Forelimb muscle (tissue), 1 donor: ENCODE measurements around the gene COL9A3. TPM values are rescaled to one million over a fixed set of nuclear protein-coding genes. Genes with fewer than 3 reads are reported as not detected.

Source experiments
- DNase-seq: peaks from one replicate; pipeline ENCODE4 v3.0.0-alpha.2; 2013; ENCODE audit warnings: low read depth
- polyA plus RNA-seq: library from polyadenylated mRNA; unstranded; fragments of 120-200 nt; gene quantifications from one replicate; pipeline ENCODE4 v1.2.1, GENCODE V29; 2013; ENCODE audit not compliant: insufficient read length

The COL9A3 gene
- polyA plus RNA-seq, 1 donor = 6.1 TPM

GRCh38 chr20:62855120-62855519, 38.3 kb downstream of the COL9A3 start:
- DNase-seq = no peak

DNA sequence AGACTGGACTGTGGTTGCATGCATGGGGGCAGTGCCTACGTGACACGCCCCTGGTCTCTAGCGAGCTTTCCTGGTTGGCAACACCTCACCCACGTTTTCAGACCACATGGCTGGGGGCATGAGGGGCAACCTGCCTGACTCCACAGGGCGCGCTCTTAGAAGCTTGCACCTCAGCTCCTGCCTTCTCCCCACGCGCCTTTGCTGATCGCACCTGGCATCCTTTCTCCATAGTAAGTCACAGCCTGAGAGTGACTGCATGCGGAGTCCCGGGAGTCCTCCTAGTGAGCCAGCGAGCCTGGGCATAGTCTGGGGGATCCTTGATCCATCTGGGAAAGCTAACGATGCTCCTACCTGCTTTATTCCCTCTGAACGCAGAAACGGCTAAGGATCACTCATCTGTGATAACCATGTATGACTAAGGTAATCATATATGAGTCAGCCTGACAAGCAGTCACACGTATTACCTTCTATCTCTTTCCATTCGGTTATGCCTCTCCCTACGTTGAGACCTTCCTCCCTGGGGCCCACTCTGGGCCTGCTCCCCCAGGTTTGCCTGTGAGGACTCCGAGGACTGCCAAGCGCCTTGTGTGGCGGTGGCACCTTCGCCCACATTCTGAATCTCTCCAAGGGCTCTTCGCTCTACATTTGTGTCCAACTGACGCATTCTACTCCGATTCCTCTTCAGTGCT, 40.2 kb downstream of the COL9A3 start:
- DNase-seq = no peak

DNA sequence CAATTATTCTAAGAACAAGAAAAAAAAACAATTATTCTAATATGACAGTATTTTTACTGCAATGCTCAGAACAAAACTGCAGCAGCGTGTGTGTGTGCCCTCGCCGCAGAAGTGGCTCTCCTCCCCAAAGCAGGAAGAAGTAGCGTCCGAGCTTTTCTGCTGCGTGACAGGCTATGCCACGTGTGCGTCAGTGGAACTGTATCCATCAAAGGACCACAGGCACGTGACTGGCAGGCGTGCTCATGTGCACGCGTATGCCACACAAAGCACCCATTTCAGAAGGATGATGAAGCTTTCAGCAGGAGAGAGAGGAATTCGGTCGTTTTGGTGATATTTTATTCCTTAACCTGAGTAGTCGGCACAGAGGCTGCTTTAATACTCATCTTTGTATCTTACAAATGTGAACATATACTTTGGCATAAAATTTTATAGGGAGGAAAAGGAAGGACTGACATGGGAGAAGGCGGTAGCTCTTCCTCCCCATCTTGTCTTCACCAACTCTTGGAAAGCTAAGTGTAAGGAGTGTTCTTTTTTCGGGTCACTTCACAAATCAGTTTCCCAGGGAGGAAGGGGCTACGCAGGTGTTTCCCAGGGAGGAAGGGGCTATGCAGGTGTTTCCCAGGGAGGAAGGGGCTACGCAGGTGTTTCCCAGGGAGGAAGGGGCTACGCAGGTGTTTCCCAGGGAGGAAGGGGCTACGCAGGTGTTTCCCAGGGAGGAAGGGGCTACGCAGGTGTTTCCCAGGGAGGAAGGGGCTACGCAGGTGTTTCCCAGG, 41.4 kb downstream of the COL9A3 start:
- no peak for DNase-seq

GRCh38 chr20:62859721-62860120, 42.9 kb downstream of the COL9A3 start:
- no peak for DNase-seq

DNA sequence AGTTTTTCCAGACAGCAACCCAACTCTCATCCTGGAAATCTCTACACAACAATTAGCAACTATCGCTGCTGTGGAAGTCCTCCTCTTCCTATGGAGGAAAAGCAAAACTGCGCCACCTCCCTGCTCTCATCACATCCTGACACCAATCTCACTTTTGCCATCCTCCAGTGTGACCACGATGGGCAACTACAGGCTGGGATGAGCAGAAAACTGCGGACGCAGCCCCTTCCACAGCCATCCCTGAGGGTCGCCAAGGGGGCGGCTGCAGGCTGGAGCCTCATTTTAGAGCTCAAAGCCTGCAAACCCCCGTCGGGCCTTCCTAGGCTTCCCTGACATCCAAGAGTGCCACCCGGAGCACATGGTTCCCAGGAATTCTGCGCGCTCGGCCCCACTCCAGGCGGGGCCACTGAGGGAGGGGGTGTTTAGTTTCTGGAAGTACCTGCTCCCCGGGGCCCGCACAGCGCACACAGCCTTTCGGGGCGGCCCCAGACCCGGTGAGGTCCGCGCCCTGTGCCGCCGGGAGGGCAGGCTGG, 43.6 kb downstream of the COL9A3 start:
- no peak for DNase-seq

DNA sequence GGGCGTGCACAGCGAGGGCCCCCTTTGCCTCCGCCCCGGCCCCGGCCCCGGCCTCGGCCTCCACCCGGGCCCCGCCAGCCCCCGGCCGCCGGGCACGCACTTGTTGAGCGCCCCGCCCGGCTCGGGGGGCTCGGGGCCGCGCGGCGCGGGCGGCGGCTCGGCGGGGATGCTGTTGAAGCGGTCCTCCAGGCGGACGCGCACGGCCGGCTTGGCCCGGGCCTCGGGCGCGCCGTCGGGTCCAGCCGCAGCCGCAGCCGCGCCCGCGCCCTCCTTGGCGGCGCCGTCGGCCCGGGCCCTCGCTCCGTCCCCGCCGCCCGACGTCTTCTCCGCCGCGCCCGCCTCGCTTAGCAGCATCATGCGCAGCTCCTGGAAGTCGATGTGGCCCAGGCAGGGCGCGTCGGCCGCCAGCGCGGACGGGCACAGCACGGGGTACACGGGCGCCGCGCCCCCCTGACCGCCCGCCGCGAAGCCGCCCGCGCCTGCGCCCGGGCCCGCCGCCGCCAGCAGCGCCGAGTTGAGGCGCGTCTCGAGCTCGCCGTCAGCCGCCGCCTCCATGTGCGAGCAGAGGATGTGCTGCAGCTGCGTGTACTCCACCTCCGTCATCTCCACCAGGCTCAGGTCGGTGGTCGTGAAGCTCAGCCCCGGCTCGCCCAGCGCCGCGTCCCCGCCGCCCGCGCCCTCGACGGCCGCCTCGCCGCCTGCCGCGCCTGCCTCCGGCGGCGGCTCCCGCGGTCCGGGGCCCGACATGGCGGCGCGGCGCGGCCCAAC, 44.3 kb downstream of the COL9A3 start:
- no peak for DNase-seq

DNA sequence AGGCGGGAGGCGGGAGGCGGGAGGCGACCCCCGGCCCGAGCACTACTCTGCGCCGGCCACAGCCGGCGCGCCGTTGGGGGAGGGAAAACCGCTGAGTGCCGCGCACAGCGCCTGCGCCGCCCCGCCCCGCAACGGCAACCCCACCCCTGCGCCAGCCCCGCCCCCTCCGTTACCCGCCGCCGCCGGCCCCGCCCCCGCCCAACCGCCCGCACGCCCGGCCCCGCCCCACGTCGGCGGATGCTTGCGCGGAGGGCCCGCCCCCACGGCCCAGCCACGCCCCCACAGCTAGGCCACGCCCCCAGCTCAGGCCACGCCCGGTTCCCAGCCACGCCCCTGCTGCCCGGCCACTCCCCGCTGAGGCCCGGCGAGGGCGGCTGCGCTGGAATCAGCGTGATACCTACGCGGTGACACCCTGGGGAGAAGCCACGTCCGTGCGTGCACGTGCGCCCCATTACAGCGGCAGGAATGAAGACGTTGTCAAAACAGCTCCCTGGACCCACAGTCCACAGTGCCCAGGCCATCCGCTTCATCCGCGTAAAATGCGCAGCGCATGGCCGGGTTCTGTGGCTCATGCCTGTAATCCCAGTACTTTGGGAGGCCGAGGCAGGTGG, 45.0 kb downstream of the COL9A3 start, which contains the start of gene TCFL5:
TSS of gene TCFL5 (minus strand) at position 97 of the 611 bp plus-strand sequence. CDS start 152 bp downstream, outside the sequence.
- no peak for DNase-seq

DNA sequence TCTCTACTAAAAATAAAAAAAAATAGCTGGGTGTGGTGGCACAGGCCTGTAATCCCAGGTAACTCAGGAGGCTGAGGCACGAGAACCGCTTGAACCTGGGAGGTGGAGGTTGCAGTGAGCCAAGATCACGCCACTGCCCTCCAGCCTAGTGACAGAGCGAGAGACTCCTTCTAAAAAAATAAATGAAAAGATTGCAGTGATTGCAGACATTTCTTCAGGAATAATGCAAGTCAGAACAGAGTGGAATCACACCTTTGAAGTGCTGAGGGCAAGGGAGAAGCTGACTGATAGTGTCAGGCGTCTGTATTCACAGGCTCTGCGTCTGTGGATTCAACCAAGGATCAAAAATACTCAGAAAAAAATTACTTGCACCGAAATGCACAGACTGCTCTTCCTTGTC, 47.4 kb downstream of the COL9A3 start:
- DNase-seq = no peak

DNA sequence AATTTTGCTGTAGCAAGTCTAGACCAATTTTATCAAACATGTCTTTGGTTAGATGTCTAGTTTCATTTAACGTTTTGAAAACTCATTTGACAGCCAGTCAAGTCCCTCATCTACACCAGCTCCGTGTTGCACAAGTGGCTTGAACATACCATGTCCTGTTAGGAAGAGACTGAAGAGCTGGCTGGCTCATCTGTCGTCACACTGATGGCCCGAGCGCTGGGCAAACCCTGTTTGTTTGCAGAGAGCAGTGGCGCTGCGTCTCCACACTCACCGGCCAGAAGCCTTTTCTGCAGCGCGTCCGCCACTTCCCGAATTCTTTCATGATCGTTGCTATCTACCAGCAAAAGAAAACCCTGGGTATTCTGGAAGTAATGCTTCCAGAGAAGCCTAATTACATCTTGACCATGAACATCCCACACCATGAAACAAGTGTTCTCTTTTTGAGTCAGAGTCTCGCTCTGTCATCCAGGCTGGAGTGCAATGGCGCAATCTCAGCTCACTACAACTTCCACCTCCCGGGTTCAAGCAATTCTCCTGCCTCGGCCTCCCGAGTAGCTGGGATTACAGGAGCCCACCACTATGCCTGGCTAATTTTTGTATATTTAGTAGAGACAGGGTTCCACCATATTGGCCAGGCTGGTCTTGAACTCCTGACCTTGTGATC, 55.5 kb downstream of the COL9A3 start:
- DNase-seq = no peak

GRCh38 chr20:62872862-62873261, 56.0 kb downstream of the COL9A3 start:
- no peak for DNase-seq

GRCh38 chr20:62873280-62873679, 56.4 kb downstream of the COL9A3 start:
- no peak for DNase-seq

GRCh38 chr20:62873681-62874031, 56.8 kb downstream of the COL9A3 start:
- DNase-seq = peak; percentile 25

GRCh38 chr20:62874964-62875344, 58.1 kb downstream of the COL9A3 start:
- DNase-seq = no peak

- peak; percentile 67 for DNase-seq
Observed at GRCh38 chr20:62875419-62876361, 58.8 kb downstream of the COL9A3 start.

DNA sequence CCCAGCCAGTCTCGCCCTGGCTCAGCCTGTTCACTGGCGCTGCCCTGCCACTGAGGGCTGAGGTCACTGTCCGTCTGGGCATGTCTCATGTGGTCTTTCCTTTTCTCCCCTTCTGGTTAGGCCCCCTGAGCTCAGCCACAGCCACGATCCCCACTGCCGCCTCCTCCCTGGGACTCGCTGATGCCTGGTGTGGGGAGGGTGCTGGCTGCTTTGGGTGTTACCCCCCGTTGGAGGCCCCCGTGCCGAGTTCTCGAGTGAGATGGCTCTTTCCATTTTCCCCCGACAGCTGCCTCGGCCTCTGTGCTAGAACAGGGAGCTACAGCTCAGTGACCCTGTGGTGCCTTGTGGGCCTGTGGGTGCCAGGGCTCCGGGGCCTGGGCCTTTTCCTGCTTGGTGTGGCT, 59.7 kb downstream of the COL9A3 start:
- DNase-seq = no peak

- DNase-seq = peak; percentile 41
Observed at GRCh38 chr20:62876902-62877816, 60.3 kb downstream of the COL9A3 start.

DNA sequence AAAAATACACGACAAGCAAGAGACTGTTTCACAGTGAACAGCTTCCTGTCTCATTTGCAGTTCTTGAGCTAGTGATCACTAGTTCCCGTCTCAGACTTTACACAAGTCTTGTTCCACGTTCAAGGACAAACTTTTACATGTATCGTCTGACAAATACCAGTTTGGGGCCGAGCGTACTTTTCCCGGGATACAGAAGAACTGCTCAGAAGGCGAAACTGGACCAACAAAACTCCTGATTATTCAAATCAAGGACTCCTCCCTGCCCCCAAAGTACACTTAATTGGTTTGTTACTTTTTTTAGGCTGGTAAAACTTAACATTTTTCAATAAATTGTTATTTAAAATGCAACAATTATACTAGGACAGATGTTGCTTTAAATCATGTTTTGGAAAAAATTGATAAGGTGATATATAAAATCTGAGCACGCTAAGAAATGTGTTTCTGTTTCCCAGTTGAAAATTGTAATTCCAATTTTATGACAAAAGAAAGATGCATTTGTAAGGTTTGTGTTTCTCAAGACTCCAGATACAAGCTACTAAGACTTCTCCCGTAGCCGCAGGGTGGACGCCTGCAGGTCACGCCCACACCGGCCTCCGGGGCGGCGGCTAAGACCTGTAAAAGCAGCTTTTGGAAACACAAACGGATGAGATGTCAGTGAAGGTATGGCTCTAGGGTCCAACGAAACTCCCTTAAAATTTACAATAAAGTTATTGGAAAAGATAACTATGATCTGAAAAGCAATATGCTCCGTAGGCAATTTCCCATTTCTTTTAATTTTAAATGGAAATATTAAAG, 61.6 kb downstream of the COL9A3 start:
- DNase-seq = no peak
